Liver (tissue), 9 donors: ENCODE data around the gene CDK5RAP2. TPM values are rescaled to one million over a fixed set of nuclear protein-coding genes. Genes with fewer than 3 reads are reported as not detected.
A peak's percentile ranks its signal among the peaks of the same experiment; 100 is the strongest.

Experiments
- DNase-seq: peaks from one replicate; pipeline ENCODE4 v3.0.0-alpha.2; 2017; ENCODE audit warnings: low spot score
- H3K27ac ChIP-seq, 2 donors: one replicate each; pipeline ENCODE4 v1.7.0; 2013; ENCODE audit warnings: inconsistent platforms in 2 of 2, low read length in 2 of 2, control low read depth in 1 of 2, low read depth in 1 of 2, mild to moderate bottlenecking in 1 of 2
- H3K27me3 ChIP-seq, 4 donors: one replicate each; pipeline versions ENCODE4 v1.6.1 to v1.7.0; 2013; ENCODE audit warnings: low read length in 3 of 4, inconsistent platforms in 1 of 4, mild to moderate bottlenecking in 1 of 4, moderate library complexity in 1 of 4; ENCODE audit not compliant: control insufficient read depth in 4 of 4, insufficient read depth in 4 of 4
- H3K36me3 ChIP-seq, 4 donors: one replicate each; pipeline versions ENCODE4 v1.6.1 to v1.7.0; 2013; ENCODE audit warnings: low read length in 3 of 4, mild to moderate bottlenecking in 3 of 4, low read depth in 1 of 4, moderate library complexity in 1 of 4; ENCODE audit not compliant: control insufficient read depth in 4 of 4, insufficient read depth in 3 of 4
- H3K4me1 ChIP-seq, 4 donors: one replicate each; pipeline versions ENCODE4 v1.6.1 to v1.7.0; 2013; ENCODE audit warnings: low read length in 3 of 4, mild to moderate bottlenecking in 3 of 4, moderate library complexity in 1 of 4; ENCODE audit not compliant: control insufficient read depth in 4 of 4, insufficient read depth in 4 of 4
- H3K4me3 ChIP-seq, 3 donors: one replicate each; pipeline versions ENCODE4 v1.6.1 to v1.7.0; 2013; ENCODE audit warnings: low read length in 3 of 3, control low read depth in 1 of 3, low read depth in 1 of 3, mild to moderate bottlenecking in 1 of 3
- H3K9ac ChIP-seq, 2 donors: one replicate each; pipeline ENCODE4 v1.7.0; 2013; ENCODE audit warnings: low read length in 2 of 2, mild to moderate bottlenecking in 2 of 2, moderate library complexity in 2 of 2, control low read depth in 1 of 2, low read depth in 1 of 2
- H3K9me3 ChIP-seq, 4 donors: one replicate each; pipeline versions ENCODE4 v1.6.1 to v1.7.0; 2013; ENCODE audit warnings: low read length in 3 of 4; ENCODE audit not compliant: control insufficient read depth in 4 of 4
- CTCF ChIP-seq: fragments of 150-350 bp; IDR thresholded peaks from 2 replicates; pipeline ENCODE4 v1.5.1; 2017; ENCODE audit warnings: improper control_type of control experiment, low read depth, low read length; ENCODE audit not compliant: missing input control
- EGR1 ChIP-seq, 2 donors: IDR thresholded peaks; 2 replicates each; pipeline ENCODE4 v1.6.1; 2016 to 2018; ENCODE audit warnings: antibody characterized with exemption in 2 of 2, low read depth in 2 of 2
- FOXA1 ChIP-seq: IDR thresholded peaks from 2 replicates; pipeline ENCODE4 v1.6.1; 2016; ENCODE audit warnings: antibody characterized with exemption
- FOXA2 ChIP-seq: IDR thresholded peaks from 2 replicates; pipeline ENCODE4 v1.6.1; 2016; ENCODE audit warnings: antibody characterized with exemption
- GABPA ChIP-seq, 2 donors: IDR thresholded peaks in 1 of 2; conservative IDR thresholded peaks in 1 of 2; 2 replicates each; pipeline ENCODE4 v1.6.1; 2016; ENCODE audit warnings: antibody characterized with exemption in 2 of 2, mild to moderate bottlenecking in 1 of 2, moderate library complexity in 1 of 2
- HNF4A ChIP-seq, 2 donors: conservative IDR thresholded peaks; 2 replicates each; pipeline ENCODE4 v1.6.1; 2016; ENCODE audit warnings: antibody characterized with exemption in 2 of 2, mild to moderate bottlenecking in 2 of 2
- HNF4G ChIP-seq: IDR thresholded peaks from 2 replicates; pipeline ENCODE4 v1.6.1; 2016; ENCODE audit warnings: antibody characterized with exemption
- JUND ChIP-seq, 2 donors: IDR thresholded peaks; 2 replicates each; pipeline ENCODE4 v1.6.1; 2016; ENCODE audit warnings: antibody characterized with exemption in 2 of 2
- MAX ChIP-seq: IDR thresholded peaks from 2 replicates; pipeline ENCODE4 v1.6.1; 2016; ENCODE audit warnings: antibody characterized with exemption
- NR2F2 ChIP-seq: IDR thresholded peaks from 2 replicates; pipeline ENCODE4 v1.6.1; 2016; ENCODE audit warnings: antibody characterized with exemption
- RAD21 ChIP-seq, 2 donors: IDR thresholded peaks; 2 replicates each; pipeline ENCODE4 v1.6.1; 2016; ENCODE audit warnings: antibody characterized with exemption in 2 of 2, mild to moderate bottlenecking in 2 of 2
- RXRA ChIP-seq, 2 donors: IDR thresholded peaks; 2 replicates each; pipeline ENCODE4 v1.6.1; 2017 to 2018; ENCODE audit warnings: antibody characterized with exemption in 2 of 2, mild to moderate bottlenecking in 1 of 2
- SP1 ChIP-seq: IDR thresholded peaks from 2 replicates; pipeline ENCODE4 v1.6.1; 2018; ENCODE audit warnings: antibody characterized with exemption, mild to moderate bottlenecking
- TAF1 ChIP-seq: conservative IDR thresholded peaks from 2 replicates; pipeline ENCODE4 v1.6.1; 2016; ENCODE audit warnings: antibody characterized with exemption, mild to moderate bottlenecking
- YY1 ChIP-seq: IDR thresholded peaks from 2 replicates; pipeline ENCODE4 v1.6.1; 2016; ENCODE audit warnings: antibody characterized with exemption, mild to moderate bottlenecking
- WGBS: extraction: QIAGEN DNeasy Blood & Tissue Kit; methylation state at CpG from one replicate; pipeline ENCODE4 v1.1.7; 2013; 5-methylcytosine and 5-hydroxymethylcytosine counted together
- polyA plus RNA-seq, 2 donors: library from polyadenylated mRNA; stranded (reverse) in 1 of 2; unstranded in 1 of 2; fragments of 200-250 nt in 1 of 2; fragments of >200 nt in 1 of 2; fragmentation: Nextera tagmentation in 1 of 2; extraction: Ambion mirVana in 1 of 2; gene quantifications; one replicate each; pipeline versions ENCODE4 v1.2.1 to v1.2.3, GENCODE V29; 2013 to 2015
- total RNA-seq, 2 donors: library from RNA; depleted of rRNA; stranded (reverse); fragments of >200 nt; gene quantifications; one replicate each; pipeline ENCODE4 v1.2.3, GENCODE V29; 2014
- TF ChIP-seq, protein P1 (sequence below): IDR thresholded peaks from 2 replicates; pipeline ENCODE4 v1.6.1; 2016; ENCODE audit warnings: antibody characterized with exemption
- TF ChIP-seq, protein P2 (sequence below): IDR thresholded peaks from 2 replicates; pipeline ENCODE4 v1.6.1; 2016; ENCODE audit warnings: antibody characterized with exemption
- TF ChIP-seq, protein P3 (sequence below): IDR thresholded peaks from 2 replicates; pipeline ENCODE4 v1.6.1; 2016; ENCODE audit warnings: antibody characterized with exemption, mild to moderate bottlenecking
- donor health status: healthy.
- donor health status: healthy.
- donor health status: healthy.
- donor health status: healthy.
- donor health status: healthy.

The CDK5RAP2 gene
- total and polyA plus RNA-seq, 4 donors = 11.7 to 38.9 (median 21.7) TPM

- H3K27ac ChIP-seq = no peak overlapping the region
- no peak overlapping the region for H3K9ac ChIP-seq
- no peaks in the 10 kb centered on the region for H3K27me3 ChIP-seq
- H3K36me3 ChIP-seq = peaks cover 2 to 14% (median 7%) of the 10 kb centered on the region in 4 donors
- 72% methylated on average over 3 of the region's 3 CpGs for WGBS
- no peak overlapping the region for H3K4me3 ChIP-seq
- no peaks in the 10 kb centered on the region for H3K9me3 ChIP-seq
- H3K4me1 ChIP-seq = peaks cover 0 to 21% (median 15%) of the 10 kb centered on the region in 4 donors
- no peak for DNase-seq
- TF ChIP-seq, protein P1, sequence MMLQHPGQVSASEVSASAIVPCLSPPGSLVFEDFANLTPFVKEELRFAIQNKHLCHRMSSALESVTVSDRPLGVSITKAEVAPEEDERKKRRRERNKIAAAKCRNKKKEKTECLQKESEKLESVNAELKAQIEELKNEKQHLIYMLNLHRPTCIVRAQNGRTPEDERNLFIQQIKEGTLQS = no peak
- TF ChIP-seq HNF4G (no peak), JUND (IDR thresholded peaks at IDR 0.05) (no peak), GABPA (IDR thresholded peaks at IDR 0.05 in 1 of 2, conservative IDR thresholded peaks at IDR 0.05 in 1 of 2) (no peak), RXRA (IDR thresholded peaks at IDR 0.05) (no peak), NR2F2 (no peak), FOXA1 (no peak), YY1 (no peak), MAX (no peak), RAD21 (IDR thresholded peaks at IDR 0.05) (no peak)
- TF ChIP-seq, protein P2, sequence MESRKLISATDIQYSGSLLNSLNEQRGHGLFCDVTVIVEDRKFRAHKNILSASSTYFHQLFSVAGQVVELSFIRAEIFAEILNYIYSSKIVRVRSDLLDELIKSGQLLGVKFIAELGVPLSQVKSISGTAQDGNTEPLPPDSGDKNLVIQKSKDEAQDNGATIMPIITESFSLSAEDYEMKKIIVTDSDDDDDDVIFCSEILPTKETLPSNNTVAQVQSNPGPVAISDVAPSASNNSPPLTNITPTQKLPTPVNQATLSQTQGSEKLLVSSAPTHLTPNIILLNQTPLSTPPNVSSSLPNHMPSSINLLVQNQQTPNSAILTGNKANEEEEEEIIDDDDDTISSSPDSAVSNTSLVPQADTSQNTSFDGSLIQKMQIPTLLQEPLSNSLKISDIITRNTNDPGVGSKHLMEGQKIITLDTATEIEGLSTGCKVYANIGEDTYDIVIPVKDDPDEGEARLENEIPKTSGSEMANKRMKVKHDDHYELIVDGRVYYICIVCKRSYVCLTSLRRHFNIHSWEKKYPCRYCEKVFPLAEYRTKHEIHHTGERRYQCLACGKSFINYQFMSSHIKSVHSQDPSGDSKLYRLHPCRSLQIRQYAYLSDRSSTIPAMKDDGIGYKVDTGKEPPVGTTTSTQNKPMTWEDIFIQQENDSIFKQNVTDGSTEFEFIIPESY = no peak
Measured at GRCh38 chr9:120465685-120466407, 114.1 kb downstream of the CDK5RAP2 start.

GRCh38 chr9:120464887-120465421 lies 115.0 kb downstream of the CDK5RAP2 start:
- Histone ChIP-seq H3K36me3 (peaks cover 2 to 8% (median 5%) of the 10 kb centered on the region in 4 donors), H3K9ac (peak overlapping the region; percentile 13 to 55), H3K27me3 (no peaks in the 10 kb centered on the region), H3K27ac (peak overlapping the region; percentile 25 to 32), H3K9me3 (no peaks in the 10 kb centered on the region), H3K4me3 (no peak overlapping the region), H3K4me1 (peaks cover 0 to 21% (median 15%) of the 10 kb centered on the region in 4 donors)
- no peak for TF ChIP-seq EGR1 (IDR thresholded peaks at IDR 0.05; ENCODE audit: low read depth in 2 of 2)
- TF ChIP-seq NR2F2 = no peak
- peak; percentile 27 for TF ChIP-seq MAX
- TF ChIP-seq CTCF = no peak
- peak; percentile 27 to 64 for TF ChIP-seq HNF4A (conservative IDR thresholded peaks at IDR 0.05)
- TF ChIP-seq JUND (IDR thresholded peaks at IDR 0.05) = peak in 1 of 2 donors; percentile 41
- TF ChIP-seq, protein P1 = no peak
- peak; percentile 32 for TF ChIP-seq SP1
- peak; percentile 47 to 66 for TF ChIP-seq RXRA (IDR thresholded peaks at IDR 0.05)
- TF ChIP-seq RAD21 (IDR thresholded peaks at IDR 0.05) = peak in 1 of 2 donors; percentile 8
- TF ChIP-seq, protein P2 = peak; percentile 29
- no peak for TF ChIP-seq HNF4G
- peak; percentile 58 for TF ChIP-seq YY1
- TF ChIP-seq, protein P3, sequence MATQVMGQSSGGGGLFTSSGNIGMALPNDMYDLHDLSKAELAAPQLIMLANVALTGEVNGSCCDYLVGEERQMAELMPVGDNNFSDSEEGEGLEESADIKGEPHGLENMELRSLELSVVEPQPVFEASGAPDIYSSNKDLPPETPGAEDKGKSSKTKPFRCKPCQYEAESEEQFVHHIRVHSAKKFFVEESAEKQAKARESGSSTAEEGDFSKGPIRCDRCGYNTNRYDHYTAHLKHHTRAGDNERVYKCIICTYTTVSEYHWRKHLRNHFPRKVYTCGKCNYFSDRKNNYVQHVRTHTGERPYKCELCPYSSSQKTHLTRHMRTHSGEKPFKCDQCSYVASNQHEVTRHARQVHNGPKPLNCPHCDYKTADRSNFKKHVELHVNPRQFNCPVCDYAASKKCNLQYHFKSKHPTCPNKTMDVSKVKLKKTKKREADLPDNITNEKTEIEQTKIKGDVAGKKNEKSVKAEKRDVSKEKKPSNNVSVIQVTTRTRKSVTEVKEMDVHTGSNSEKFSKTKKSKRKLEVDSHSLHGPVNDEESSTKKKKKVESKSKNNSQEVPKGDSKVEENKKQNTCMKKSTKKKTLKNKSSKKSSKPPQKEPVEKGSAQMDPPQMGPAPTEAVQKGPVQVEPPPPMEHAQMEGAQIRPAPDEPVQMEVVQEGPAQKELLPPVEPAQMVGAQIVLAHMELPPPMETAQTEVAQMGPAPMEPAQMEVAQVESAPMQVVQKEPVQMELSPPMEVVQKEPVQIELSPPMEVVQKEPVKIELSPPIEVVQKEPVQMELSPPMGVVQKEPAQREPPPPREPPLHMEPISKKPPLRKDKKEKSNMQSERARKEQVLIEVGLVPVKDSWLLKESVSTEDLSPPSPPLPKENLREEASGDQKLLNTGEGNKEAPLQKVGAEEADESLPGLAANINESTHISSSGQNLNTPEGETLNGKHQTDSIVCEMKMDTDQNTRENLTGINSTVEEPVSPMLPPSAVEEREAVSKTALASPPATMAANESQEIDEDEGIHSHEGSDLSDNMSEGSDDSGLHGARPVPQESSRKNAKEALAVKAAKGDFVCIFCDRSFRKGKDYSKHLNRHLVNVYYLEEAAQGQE = peak; percentile 38
- TF ChIP-seq GABPA (IDR thresholded peaks at IDR 0.05 in 1 of 2, conservative IDR thresholded peaks at IDR 0.05 in 1 of 2) = no peak
- TF ChIP-seq TAF1 = no peak
- no peak for TF ChIP-seq FOXA1
- TF ChIP-seq FOXA2 = peak; percentile 63
- no peak for DNase-seq
- WGBS = 45% methylated on average over 4 of the region's 4 CpGs
